Measurements from ENCODE around the gene RAPGEF1.

RAPGEF1 gene

DNA sequence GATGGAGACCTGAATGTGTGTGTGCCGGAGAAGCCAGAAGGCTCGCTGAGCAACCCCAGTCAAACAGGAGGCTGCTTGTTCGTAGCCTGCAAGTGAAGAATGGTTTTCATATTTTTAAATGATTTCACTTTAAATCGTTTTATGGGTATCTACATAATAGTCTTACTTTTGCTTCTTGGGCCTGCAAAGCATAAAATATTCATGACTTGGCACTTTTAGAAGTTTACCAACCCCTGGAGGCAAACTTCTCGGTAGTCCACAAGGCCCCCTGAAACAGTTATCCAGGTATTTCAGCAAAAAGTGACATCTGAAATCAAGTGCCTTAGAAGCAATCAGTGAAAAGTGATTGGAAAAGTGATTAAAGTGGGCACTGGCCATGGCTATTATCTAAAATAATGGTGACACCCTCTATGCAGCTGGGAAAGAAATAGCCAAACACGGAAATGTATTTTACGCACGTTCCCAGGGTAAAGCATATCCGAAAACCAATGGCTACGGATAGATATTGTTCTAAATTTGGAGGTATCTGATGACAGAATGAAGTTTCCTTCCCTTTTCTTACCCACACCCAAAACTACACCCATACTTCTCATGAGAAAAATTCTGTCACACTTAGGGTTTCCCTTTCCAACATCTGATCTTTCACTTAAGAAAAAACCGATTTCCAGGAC is 39.0 kb downstream of the RAPGEF1 start:
- no peaks in the 10 kb centered on the region for H3K27me3 Mint-ChIP-seq
- ATAC-seq (no peak), DNase-seq (no peak)
- no peaks in the 10 kb centered on the region for H3K9me3 Mint-ChIP-seq
- H3K27ac Mint-ChIP-seq = no peak overlapping the region
- peaks cover 77% of the 10 kb centered on the region for H3K4me1 Mint-ChIP-seq
- no peaks in the 10 kb centered on the region for H3K36me3 Mint-ChIP-seq (ENCODE audit: low read depth)
- no peak overlapping the region for H3K4me3 Mint-ChIP-seq

- Mint-ChIP-seq H3K4me3 (no peak overlapping the region), H3K27ac (no peak overlapping the region)
Measured at GRCh38 chr9:131700076-131700475, 39.8 kb downstream of the RAPGEF1 start.

GRCh38 chr9:131698618-131698985 is 41.3 kb downstream of the RAPGEF1 start:
- no peaks in the 10 kb centered on the region for H3K9me3 Mint-ChIP-seq
- H3K4me1 Mint-ChIP-seq = peaks cover 76% of the 10 kb centered on the region
- ATAC-seq (no peak), DNase-seq (no peak)
- H3K27me3 Mint-ChIP-seq = no peaks in the 10 kb centered on the region
- H3K4me3 Mint-ChIP-seq = no peak overlapping the region
- no peak overlapping the region for H3K27ac Mint-ChIP-seq
- H3K36me3 Mint-ChIP-seq (ENCODE audit: low read depth) = no peaks in the 10 kb centered on the region

More at GRCh38 chr9:131700076-131700475, 39.8 kb downstream of the RAPGEF1 start:
- Mint-ChIP-seq H3K9me3 (no peaks in the 10 kb centered on the region), H3K36me3 (ENCODE audit: low read depth) (no peaks in the 10 kb centered on the region), H3K27me3 (no peaks in the 10 kb centered on the region), H3K4me1 (peaks cover 76% of the 10 kb centered on the region)
- DNase-seq (no peak), ATAC-seq (no peak)

GRCh38 chr9:131697908-131698617 is 41.8 kb downstream of the RAPGEF1 start:
- ATAC-seq (peak; percentile 24), DNase-seq (no peak)
- Mint-ChIP-seq H3K27ac (peak overlapping the region; percentile 21), H3K27me3 (no peaks in the 10 kb centered on the region), H3K4me3 (no peak overlapping the region), H3K36me3 (ENCODE audit: low read depth) (peaks cover 2% of the 10 kb centered on the region), H3K9me3 (no peaks in the 10 kb centered on the region), H3K4me1 (peaks cover 78% of the 10 kb centered on the region)

- Mint-ChIP-seq H3K9me3 (no peaks in the 10 kb centered on the region), H3K4me3 (no peak overlapping the region), H3K36me3 (ENCODE audit: low read depth) (peaks cover 2% of the 10 kb centered on the region), H3K27me3 (no peaks in the 10 kb centered on the region), H3K4me1 (peaks cover 82% of the 10 kb centered on the region), H3K27ac (no peak overlapping the region)
- DNase-seq (no peak), ATAC-seq (no peak)
Measured at GRCh38 chr9:131697097-131697496, 42.8 kb downstream of the RAPGEF1 start.

DNA sequence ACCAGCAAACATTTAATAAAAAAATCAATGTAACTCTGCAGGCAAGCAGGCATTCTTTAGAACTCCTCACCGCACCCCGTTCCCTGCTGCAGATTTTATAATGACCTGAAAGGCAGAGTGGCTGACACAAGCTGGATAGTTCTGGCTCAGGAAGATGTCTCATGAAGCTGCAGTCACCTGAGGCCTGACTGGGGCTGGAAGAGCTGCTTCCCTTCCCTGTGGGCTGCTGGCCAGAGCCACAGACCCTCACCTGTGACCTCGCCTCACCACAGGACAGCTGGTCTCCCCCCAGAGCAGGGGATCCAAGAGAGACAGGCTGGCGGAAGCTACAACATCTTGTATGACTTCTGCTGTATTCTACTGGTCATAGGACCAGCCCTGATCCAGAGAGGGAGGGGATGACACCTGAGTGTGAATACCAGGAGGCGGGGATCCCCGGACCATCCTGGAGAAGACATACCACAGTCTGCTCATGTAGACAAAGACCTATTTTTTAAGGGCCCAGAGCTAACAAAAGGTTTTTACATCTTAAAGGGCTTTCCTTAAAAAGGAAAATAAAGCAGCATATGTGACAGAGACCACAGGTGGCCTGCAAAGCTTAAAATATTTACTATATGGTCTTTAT is 43.9 kb downstream of the RAPGEF1 start:
- DNase-seq (no peak), ATAC-seq (no peak)
- no peaks in the 10 kb centered on the region for H3K9me3 Mint-ChIP-seq
- peaks cover 84% of the 10 kb centered on the region for H3K4me1 Mint-ChIP-seq
- H3K27ac Mint-ChIP-seq = no peak overlapping the region
- H3K4me3 Mint-ChIP-seq = no peak overlapping the region
- H3K27me3 Mint-ChIP-seq = no peaks in the 10 kb centered on the region
- peaks cover 2% of the 10 kb centered on the region for H3K36me3 Mint-ChIP-seq (ENCODE audit: low read depth)

- Mint-ChIP-seq H3K36me3 (ENCODE audit: low read depth) (peaks cover 2% of the 10 kb centered on the region), H3K4me3 (no peak overlapping the region), H3K4me1 (peaks cover 85% of the 10 kb centered on the region), H3K9me3 (no peaks in the 10 kb centered on the region), H3K27me3 (no peaks in the 10 kb centered on the region), H3K27ac (no peak overlapping the region)
- DNase-seq (no peak), ATAC-seq (no peak)
Measured at GRCh38 chr9:131695366-131695765, 44.5 kb downstream of the RAPGEF1 start.

- no peaks in the 10 kb centered on the region for H3K27me3 Mint-ChIP-seq
- H3K4me1 Mint-ChIP-seq = peaks cover 81% of the 10 kb centered on the region
- peaks cover 2% of the 10 kb centered on the region for H3K36me3 Mint-ChIP-seq (ENCODE audit: low read depth)
- H3K27ac Mint-ChIP-seq = peak overlapping the region; percentile 13
- no peaks in the 10 kb centered on the region for H3K9me3 Mint-ChIP-seq
- H3K4me3 Mint-ChIP-seq = no peak overlapping the region
- ATAC-seq (no peak), DNase-seq (no peak)
Measured at GRCh38 chr9:131693651-131694597, 46.0 kb downstream of the RAPGEF1 start.

DNA sequence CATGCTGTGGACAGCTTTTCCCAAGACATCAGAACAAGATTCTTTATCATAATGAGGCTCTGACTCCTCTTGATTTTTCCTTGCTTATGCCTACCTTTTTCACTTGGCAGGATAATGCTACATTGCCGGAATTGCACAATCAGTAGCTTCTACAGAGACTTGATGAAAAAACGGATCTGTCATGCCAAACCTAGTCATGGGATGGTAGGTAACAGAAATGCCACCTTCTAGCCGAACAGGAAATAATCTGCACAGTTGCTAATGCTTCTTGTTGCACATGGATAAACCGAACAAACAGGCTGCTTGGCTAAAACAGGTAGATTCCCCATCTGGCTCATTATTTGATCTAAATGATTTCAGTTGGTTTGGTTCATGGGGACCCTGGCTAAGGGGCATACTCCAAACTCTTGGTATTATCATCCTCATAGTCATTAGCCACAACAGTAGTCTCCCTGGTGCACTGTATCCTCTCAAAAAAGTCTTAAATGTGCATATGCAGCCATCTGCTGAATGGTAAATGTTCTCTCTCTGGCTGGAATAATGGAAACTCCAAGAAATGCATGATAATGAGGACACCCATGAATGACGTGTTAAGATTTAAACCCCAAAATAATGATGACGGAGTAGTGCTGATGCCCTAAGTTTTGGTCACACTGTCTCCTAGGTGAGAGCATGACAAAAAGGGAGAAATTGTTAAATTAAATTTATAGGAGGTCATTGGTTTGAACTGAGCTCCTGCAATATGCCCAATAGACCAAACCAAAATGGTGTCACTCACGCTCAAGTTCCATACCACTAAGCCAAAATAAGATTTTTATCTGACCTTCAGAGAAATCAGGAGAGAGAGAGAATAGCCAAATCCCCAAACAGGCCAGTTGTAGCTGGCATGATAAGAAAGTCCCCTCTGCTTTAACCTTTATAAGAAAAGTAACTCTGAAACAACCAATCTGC is 47.0 kb downstream of the RAPGEF1 start:
- DNase-seq = no peak
- peaks cover 81% of the 10 kb centered on the region for H3K4me1 Mint-ChIP-seq
- no peak for ATAC-seq
- no peak overlapping the region for H3K4me3 Mint-ChIP-seq
- no peaks in the 10 kb centered on the region for H3K9me3 Mint-ChIP-seq
- H3K27ac Mint-ChIP-seq = no peak overlapping the region
- H3K27me3 Mint-ChIP-seq = no peaks in the 10 kb centered on the region
- H3K36me3 Mint-ChIP-seq (ENCODE audit: low read depth) = peaks cover 2% of the 10 kb centered on the region

DNA sequence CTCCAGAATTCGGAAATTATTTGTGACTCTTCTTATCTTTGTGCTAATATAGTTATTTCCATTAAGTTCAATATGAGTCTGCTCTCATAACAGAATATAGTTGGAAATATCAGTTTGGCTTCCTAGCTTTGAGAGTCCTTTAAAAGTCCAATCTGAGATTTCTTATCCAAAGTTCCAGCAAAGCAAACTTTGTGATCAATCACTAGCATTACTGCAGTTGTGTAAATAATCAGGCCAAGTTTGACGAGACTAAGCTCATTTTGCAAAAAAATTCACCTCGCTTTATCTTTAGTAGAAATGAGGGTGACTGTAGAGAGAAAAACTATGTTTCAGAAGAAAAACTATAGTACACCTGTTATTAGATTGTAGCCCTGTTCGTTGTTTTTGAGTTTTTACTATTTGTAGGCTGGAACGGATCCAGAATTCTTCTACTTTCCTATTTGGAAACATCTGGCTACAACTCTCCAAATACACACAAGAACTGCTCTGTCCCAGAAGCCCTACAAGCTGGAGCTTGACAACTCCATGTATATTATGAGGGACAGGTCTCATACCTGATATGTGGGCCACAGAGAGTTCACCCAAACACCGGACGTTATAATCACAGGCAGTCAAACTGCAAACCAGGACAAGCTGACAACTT is 47.8 kb downstream of the RAPGEF1 start:
- Mint-ChIP-seq H3K4me3 (no peak overlapping the region), H3K36me3 (ENCODE audit: low read depth) (peaks cover 2% of the 10 kb centered on the region), H3K27me3 (no peaks in the 10 kb centered on the region), H3K27ac (no peak overlapping the region), H3K9me3 (no peaks in the 10 kb centered on the region), H3K4me1 (peaks cover 80% of the 10 kb centered on the region)
- DNase-seq = no peak
- no peak for ATAC-seq

GRCh38 chr9:131690941-131691573 is 48.8 kb downstream of the RAPGEF1 start:
- H3K4me1 Mint-ChIP-seq = peaks cover 82% of the 10 kb centered on the region
- H3K27ac Mint-ChIP-seq = peak overlapping the region; percentile 69
- H3K4me3 Mint-ChIP-seq = peak overlapping the region; percentile 61
- no peaks in the 10 kb centered on the region for H3K9me3 Mint-ChIP-seq
- no peaks in the 10 kb centered on the region for H3K27me3 Mint-ChIP-seq
- peaks cover 4% of the 10 kb centered on the region for H3K36me3 Mint-ChIP-seq (ENCODE audit: low read depth)
- ATAC-seq = peak; percentile 67
- no peak for DNase-seq

DNA sequence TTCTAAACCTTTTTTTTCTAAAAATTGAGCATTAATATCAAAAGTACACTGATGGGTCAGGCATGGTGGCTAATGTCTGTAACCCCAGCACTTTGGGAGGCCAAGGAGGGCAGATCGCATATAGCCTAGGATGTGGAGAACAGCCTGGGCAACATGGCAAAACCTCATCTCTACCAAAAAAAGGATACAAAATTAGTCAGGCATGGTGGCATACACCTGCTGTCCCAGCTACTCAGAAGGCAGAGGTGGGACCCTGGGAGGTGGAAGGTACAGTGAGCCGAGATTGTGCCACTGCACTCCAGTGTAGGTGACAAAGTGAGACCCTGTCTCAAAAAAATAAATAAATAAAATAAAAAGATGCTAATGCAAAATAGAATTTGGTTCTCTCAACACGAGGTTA is 49.4 kb downstream of the RAPGEF1 start:
- H3K27me3 Mint-ChIP-seq = no peaks in the 10 kb centered on the region
- ATAC-seq (peak; percentile 30), DNase-seq (no peak)
- H3K9me3 Mint-ChIP-seq = no peaks in the 10 kb centered on the region
- H3K36me3 Mint-ChIP-seq (ENCODE audit: low read depth) = peaks cover 4% of the 10 kb centered on the region
- no peak overlapping the region for H3K27ac Mint-ChIP-seq
- no peak overlapping the region for H3K4me3 Mint-ChIP-seq
- peaks cover 77% of the 10 kb centered on the region for H3K4me1 Mint-ChIP-seq

DNA sequence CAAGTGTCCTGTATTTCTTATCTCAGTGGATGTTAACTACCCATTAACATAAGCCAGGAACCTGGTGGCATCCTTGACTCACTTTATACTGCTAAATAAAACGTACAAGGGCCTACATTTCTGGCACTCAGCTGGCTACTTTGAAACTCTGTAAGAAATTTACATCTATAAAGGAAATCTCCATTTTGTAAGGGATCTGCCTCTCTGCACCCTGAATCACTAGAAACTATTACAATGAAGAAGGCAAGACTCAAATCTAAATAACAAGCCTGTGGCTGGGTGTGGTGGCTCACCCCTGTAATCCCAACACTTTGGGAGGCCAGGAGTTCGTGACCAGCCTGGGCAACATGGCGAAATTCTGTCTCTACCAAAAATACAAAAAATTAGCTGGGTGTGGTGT is 51.5 kb downstream of the RAPGEF1 start:
- ATAC-seq (no peak), DNase-seq (no peak)
- peaks cover 67% of the 10 kb centered on the region for H3K4me1 Mint-ChIP-seq

More for the DNA sequence above, 51.5 kb downstream of the RAPGEF1 start:
- no peak overlapping the region for H3K4me3 Mint-ChIP-seq
- peaks cover 2% of the 10 kb centered on the region for H3K36me3 Mint-ChIP-seq (ENCODE audit: low read depth)
- no peaks in the 10 kb centered on the region for H3K9me3 Mint-ChIP-seq
- no peak overlapping the region for H3K27ac Mint-ChIP-seq
- no peaks in the 10 kb centered on the region for H3K27me3 Mint-ChIP-seq
